VCaP (cell line): ENCODE results near the gene NOXA1.

ENCODE experiments used
- H3K27ac ChIP-seq: fragments of 450-650 bp; 2 replicates; pipeline ENCODE4 v1.5.1; 2017
- TF ChIP-seq, protein P1 (sequence below): fragments of 450-650 bp; conservative IDR thresholded peaks from 2 replicates; pipeline ENCODE4 v1.5.1; 2017; ENCODE audit warnings: mild to moderate bottlenecking, moderate library complexity

NOXA1 gene

DNA sequence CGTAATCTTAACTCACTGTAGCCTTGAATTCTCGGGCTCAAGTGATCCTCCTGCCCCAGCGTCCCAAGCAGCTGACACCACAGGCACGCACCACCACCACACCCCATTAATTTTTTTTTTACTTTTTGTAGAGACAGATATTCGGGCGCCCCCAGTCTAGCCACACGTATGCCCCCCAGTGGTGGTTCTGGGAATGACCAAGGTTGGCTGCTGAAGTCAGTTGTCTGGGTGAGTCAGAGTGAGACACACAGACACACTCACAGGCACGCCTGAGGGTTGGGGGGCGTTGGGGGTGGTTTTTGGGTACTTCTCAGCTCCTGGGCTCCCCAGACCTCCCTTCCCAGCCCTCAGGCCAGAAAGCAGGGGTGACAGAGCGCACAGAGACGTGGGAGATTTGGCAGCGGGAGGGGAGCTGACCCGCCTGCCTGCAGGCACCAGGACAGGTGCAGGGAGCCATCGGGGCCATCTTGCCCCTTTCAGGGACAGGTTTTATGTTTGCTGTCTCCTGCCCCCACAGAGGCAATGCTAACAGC is 22.1 kb downstream of the NOXA1 start:
- H3K27ac ChIP-seq, result no peak overlapping the region

GRCh38 chr9:137445930-137446431 is 22.8 kb downstream of the NOXA1 start:
- TF ChIP-seq, protein P1, sequence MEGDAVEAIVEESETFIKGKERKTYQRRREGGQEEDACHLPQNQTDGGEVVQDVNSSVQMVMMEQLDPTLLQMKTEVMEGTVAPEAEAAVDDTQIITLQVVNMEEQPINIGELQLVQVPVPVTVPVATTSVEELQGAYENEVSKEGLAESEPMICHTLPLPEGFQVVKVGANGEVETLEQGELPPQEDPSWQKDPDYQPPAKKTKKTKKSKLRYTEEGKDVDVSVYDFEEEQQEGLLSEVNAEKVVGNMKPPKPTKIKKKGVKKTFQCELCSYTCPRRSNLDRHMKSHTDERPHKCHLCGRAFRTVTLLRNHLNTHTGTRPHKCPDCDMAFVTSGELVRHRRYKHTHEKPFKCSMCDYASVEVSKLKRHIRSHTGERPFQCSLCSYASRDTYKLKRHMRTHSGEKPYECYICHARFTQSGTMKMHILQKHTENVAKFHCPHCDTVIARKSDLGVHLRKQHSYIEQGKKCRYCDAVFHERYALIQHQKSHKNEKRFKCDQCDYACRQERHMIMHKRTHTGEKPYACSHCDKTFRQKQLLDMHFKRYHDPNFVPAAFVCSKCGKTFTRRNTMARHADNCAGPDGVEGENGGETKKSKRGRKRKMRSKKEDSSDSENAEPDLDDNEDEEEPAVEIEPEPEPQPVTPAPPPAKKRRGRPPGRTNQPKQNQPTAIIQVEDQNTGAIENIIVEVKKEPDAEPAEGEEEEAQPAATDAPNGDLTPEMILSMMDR, result no peak
- H3K27ac ChIP-seq, result no peak overlapping the region

More for the DNA sequence above, 22.1 kb downstream of the NOXA1 start:
- TF ChIP-seq, protein P1, result peak; percentile 92

GRCh38 chr9:137446851-137447471 is 23.8 kb downstream of the NOXA1 start:
- TF ChIP-seq, protein P1, result no peak
- no peak overlapping the region for H3K27ac ChIP-seq

- TF ChIP-seq, protein P1, result no peak
- H3K27ac ChIP-seq, result no peak overlapping the region
Measured at GRCh38 chr9:137447722-137448601, 24.8 kb downstream of the NOXA1 start.

GRCh38 chr9:137448602-137448962 is 25.4 kb downstream of the NOXA1 start:
- TF ChIP-seq, protein P1, result no peak
- no peak overlapping the region for H3K27ac ChIP-seq

GRCh38 chr9:137449081-137449844 is 26.1 kb downstream of the NOXA1 start:
- no peak overlapping the region for H3K27ac ChIP-seq
- TF ChIP-seq, protein P1, result no peak
